IPS DF 6.9 (cell line): ENCODE results near the gene MB.
"Not testable (repeated sequence)": the region's sequence is repeated elsewhere in the genome, so short reads cannot be mapped to it uniquely, and the experiment has no call there.

Source experiments
- DNase-seq: peaks from one replicate; pipeline ENCODE4 v3.0.0-alpha.2; 2013; ENCODE audit warnings: low read depth, low spot score
- H3K27ac ChIP-seq: one replicate; pipeline ENCODE4 v1.5.1; 2013; ENCODE audit warnings: low read length, control low read depth
- H3K27me3 ChIP-seq: 2 replicates; pipeline ENCODE4 v1.6.1; 2013; ENCODE audit warnings: mild to moderate bottlenecking, low read length; ENCODE audit not compliant: control insufficient read depth, insufficient read depth
- H3K36me3 ChIP-seq: 2 replicates; pipeline ENCODE4 v1.6.1; 2013; ENCODE audit warnings: low read length; ENCODE audit not compliant: control insufficient read depth, insufficient read depth
- H3K4me1 ChIP-seq: 2 replicates; pipeline ENCODE4 v1.6.1; 2013; ENCODE audit warnings: low read length; ENCODE audit not compliant: control insufficient read depth, insufficient read depth
- H3K4me3 ChIP-seq: 2 replicates; pipeline ENCODE4 v1.5.1; 2013; ENCODE audit warnings: mild to moderate bottlenecking, low read length
- H3K9me3 ChIP-seq: 2 replicates; pipeline ENCODE4 v1.6.1; 2013; ENCODE audit warnings: low read length, inconsistent platforms; ENCODE audit not compliant: control insufficient read depth, insufficient read depth
- WGBS: extraction: QIAGEN DNeasy Blood & Tissue Kit; methylation state at CpG from one replicate; pipeline ENCODE4 v1.1.7; 2013; ENCODE audit warnings: mixed read lengths, missing lambda C conversion rate; ENCODE audit not compliant: insufficient read length, insufficient coverage; 5-methylcytosine and 5-hydroxymethylcytosine counted together

MB gene

GRCh38 chr22:35617137-35617755 lies at the start of gene MB:
Gene MB, minus strand, starts transcription at chr22:35617329. Its CDS starts 72 bp downstream, at chr22:35617257.
- Histone ChIP-seq H3K27ac (no peak within 1 kb of the TSS), H3K36me3 (no peaks in the 10 kb centered on the region), H3K4me3 (no peak within 1 kb of the TSS), H3K27me3 (no peaks in the 10 kb centered on the region), H3K4me1 (no peaks in the 10 kb centered on the region; the same call in 1 of the 2 replicates), H3K9me3 (no peaks in the 10 kb centered on the region)
- no CpG with 5 or more reads among the region's 16 CpGs for WGBS
- DNase-seq = no peak

- not testable (repeated sequence) for H3K27me3 ChIP-seq, H3K36me3 ChIP-seq, H3K4me3 ChIP-seq, DNase-seq, H3K9me3 ChIP-seq, H3K4me1 ChIP-seq, H3K27ac ChIP-seq
- no CpG with 5 or more reads among the region's 1 CpG for WGBS
These were observed 49.6 kb upstream of the MB start for GRCh38 chr22:35666699-35667098.

- Histone ChIP-seq H3K9me3 (peaks cover 4% of the 10 kb centered on the region), H3K27ac (no peak overlapping the region), H3K4me1 (peaks cover 1% of the 10 kb centered on the region; the same call in 1 of the 2 replicates), H3K27me3 (peaks cover 1% of the 10 kb centered on the region; the same call in 1 of the 2 replicates), H3K4me3 (no peak overlapping the region), H3K36me3 (no peaks in the 10 kb centered on the region)
- no peak for DNase-seq
- no CpG with 5 or more reads among the region's 5 CpGs for WGBS
These were observed 47.9 kb upstream of the MB start for GRCh38 chr22:35664955-35665587.

DNA sequence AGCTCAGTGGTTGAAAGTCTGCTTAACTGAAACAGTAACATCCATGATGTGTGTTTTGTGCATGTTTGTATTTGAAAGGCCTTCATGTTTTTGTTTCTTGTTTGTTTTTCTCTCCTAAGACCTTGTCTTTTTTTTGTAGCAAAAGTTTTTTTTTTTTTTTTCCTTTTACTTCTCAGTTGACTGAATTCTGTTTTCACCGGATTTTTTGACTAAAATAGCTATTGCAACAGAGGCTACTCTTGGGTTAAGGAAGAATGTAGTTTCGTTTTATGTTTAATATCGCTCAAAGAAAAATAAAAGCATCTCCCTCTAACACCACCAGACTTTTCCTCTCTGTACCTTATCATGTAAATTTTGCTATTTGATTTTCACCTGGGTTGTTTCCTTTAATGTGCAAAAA lies 46.2 kb upstream of the MB start:
- no peak for DNase-seq
- WGBS = no CpG with 5 or more reads among the region's 3 CpGs
- H3K36me3 ChIP-seq = no peaks in the 10 kb centered on the region
- no peaks in the 10 kb centered on the region for H3K27me3 ChIP-seq
- no peak overlapping the region for H3K27ac ChIP-seq
- peaks cover 4% of the 10 kb centered on the region for H3K9me3 ChIP-seq
- no peak overlapping the region for H3K4me3 ChIP-seq
- peaks cover 1% of the 10 kb centered on the region for H3K4me1 ChIP-seq

- Histone ChIP-seq H3K27ac (no peak overlapping the region), H3K36me3 (no peaks in the 10 kb centered on the region), H3K27me3 (no peaks in the 10 kb centered on the region), H3K4me3 (no peak overlapping the region), H3K4me1 (peaks cover 1% of the 10 kb centered on the region), H3K9me3 (peaks cover 4% of the 10 kb centered on the region)
- no peak for DNase-seq
- WGBS = no CpG with 5 or more reads among the region's 2 CpGs
These were observed 45.8 kb upstream of the MB start for GRCh38 chr22:35662914-35663313.

- Histone ChIP-seq H3K4me1 (peaks cover 1% of the 10 kb centered on the region), H3K9me3 (peaks cover 1% of the 10 kb centered on the region; the same call in 1 of the 2 replicates), H3K4me3 (no peak overlapping the region), H3K27me3 (no peaks in the 10 kb centered on the region), H3K27ac (no peak overlapping the region), H3K36me3 (no peaks in the 10 kb centered on the region)
- no CpG with 5 or more reads among the region's 2 CpGs for WGBS
- no peak for DNase-seq
These were observed 44.3 kb upstream of the MB start for GRCh38 chr22:35661464-35661863.

DNA sequence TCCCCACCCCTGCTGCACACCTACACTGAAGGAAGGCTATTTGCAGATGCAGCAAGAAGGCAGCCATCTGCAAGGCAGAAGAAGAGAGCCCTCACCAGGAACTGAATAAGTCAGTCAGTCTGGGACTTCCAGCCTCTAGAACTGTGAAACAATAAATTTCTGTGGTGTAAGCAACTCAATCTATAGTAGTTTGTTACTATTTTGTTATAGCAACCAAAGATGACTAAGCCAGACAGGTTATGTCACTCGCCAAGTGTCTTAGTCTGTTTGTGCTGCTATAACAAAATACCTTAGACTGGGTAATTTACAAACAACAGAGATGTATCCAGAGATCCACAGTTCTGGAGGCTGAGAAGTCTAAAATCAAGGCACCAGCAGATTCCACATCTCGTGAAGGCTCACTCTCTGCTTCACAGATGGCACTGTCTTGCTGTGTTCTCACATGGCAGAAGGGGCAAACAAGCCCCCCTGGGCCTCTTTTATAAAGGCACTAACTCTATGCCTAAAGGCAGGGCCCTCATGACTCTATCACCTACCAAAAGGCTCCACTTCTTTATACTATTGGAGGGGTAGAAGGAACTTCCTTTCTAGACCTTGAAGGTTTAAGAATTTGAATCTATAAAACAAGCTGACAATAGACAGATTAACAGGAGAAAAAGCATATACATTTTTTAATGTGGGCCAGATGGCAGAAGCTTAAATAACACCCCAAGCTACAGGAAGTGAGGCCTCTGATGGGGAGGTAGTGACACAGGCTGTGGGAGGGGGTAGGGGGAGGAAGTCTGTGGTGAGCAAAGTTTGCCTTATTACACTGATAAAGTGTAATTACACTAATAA lies 43.4 kb upstream of the MB start:
- no peak for DNase-seq
- no CpG with 5 or more reads among the region's 2 CpGs for WGBS
- peaks cover 1% of the 10 kb centered on the region for H3K4me1 ChIP-seq
- H3K27ac ChIP-seq = no peak overlapping the region
- no peaks in the 10 kb centered on the region for H3K27me3 ChIP-seq
- peaks cover 1% of the 10 kb centered on the region; the same call in 1 of the 2 replicates for H3K9me3 ChIP-seq
- H3K4me3 ChIP-seq = no peak overlapping the region
- H3K36me3 ChIP-seq = no peaks in the 10 kb centered on the region

- Histone ChIP-seq H3K36me3 (no peaks in the 10 kb centered on the region), H3K27ac (no peak overlapping the region), H3K27me3 (no peaks in the 10 kb centered on the region), H3K4me3 (no peak overlapping the region), H3K9me3 (no peaks in the 10 kb centered on the region), H3K4me1 (peaks cover under 1% of the 10 kb centered on the region)
- DNase-seq = no peak
- no CpG with 5 or more reads among the region's 5 CpGs for WGBS
These were observed 40.6 kb upstream of the MB start for GRCh38 chr22:35657571-35658312.

- H3K36me3 ChIP-seq = no peaks in the 10 kb centered on the region
- no peak overlapping the region for H3K4me3 ChIP-seq
- no peaks in the 10 kb centered on the region for H3K9me3 ChIP-seq
- H3K27ac ChIP-seq = no peak overlapping the region
- no peaks in the 10 kb centered on the region; the same call in 1 of the 2 replicates for H3K4me1 ChIP-seq
- no CpG with 5 or more reads among the region's 5 CpGs for WGBS
- H3K27me3 ChIP-seq = no peaks in the 10 kb centered on the region
- no peak for DNase-seq
These were observed 39.2 kb upstream of the MB start for GRCh38 chr22:35656284-35656752.

DNA sequence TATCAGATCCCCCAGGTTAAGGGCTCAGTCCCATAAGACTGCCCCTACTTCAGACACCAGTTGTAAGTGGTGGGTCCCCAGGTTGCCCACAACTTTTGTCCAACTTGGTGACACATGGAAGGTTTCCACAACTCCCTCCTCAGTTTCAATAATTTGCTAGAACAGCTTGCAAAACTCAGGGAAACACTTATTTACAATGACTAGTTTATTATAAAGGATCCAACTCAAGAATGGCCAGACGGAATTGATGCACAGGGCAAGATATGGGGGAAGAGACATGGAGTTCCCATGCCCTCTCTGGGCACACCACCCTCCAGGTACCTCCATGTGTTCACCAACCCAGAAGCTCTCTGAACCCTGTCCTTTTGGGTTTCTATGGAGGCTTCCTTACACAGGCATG lies 36.7 kb upstream of the MB start:
- Histone ChIP-seq H3K9me3 (no peaks in the 10 kb centered on the region), H3K36me3 (no peaks in the 10 kb centered on the region), H3K4me1 (no peaks in the 10 kb centered on the region; the same call in none of the 2 replicates), H3K4me3 (no peak overlapping the region), H3K27me3 (no peaks in the 10 kb centered on the region), H3K27ac (no peak overlapping the region)
- no CpG with 5 or more reads among the region's 1 CpG for WGBS
- DNase-seq = no peak
